ENCODE data around the gene KRTAP12-3. TPM values are rescaled to one million over a fixed set of nuclear protein-coding genes. Genes with fewer than 3 reads are reported as not detected.

Gene KRTAP12-3
- total and polyA plus RNA-seq, 9 donors: not detected

GRCh38 chr21:44615466-44615865, 42.3 kb upstream of the KRTAP12-3 start:
- peaks cover 7% of the 10 kb centered on the region for H3K9me3 ChIP-seq (replicated peaks; ENCODE audit: control insufficient read depth, low read depth, low read length)
- no peaks in the 10 kb centered on the region for H3K4me1 ChIP-seq (ENCODE audit: control insufficient read depth, insufficient read depth, low read length)
- H3K27me3 ChIP-seq (ENCODE audit: control insufficient read depth, insufficient read depth, low read length): peaks cover 11% of the 10 kb centered on the region
- WGBS (ENCODE audit: insufficient coverage): 83% methylated on average over 3 of the region's 8 CpGs
- no peaks in the 10 kb centered on the region for H3K36me3 ChIP-seq (ENCODE audit: control insufficient read depth, insufficient read depth, low read length)
- no peak for DNase-seq
- no peak overlapping the region for H3K27ac ChIP-seq (ENCODE audit: low read length)
- no peak overlapping the region for H3K4me3 ChIP-seq (ENCODE audit: low read length)

- Histone ChIP-seq H3K36me3 (ENCODE audit: control insufficient read depth, insufficient read depth, low read length) (no peaks in the 10 kb centered on the region), H3K27me3 (ENCODE audit: control insufficient read depth, insufficient read depth, low read length) (peaks cover 9% of the 10 kb centered on the region), H3K4me1 (ENCODE audit: control insufficient read depth, insufficient read depth, low read length) (no peaks in the 10 kb centered on the region), H3K4me3 (ENCODE audit: low read length) (no peak overlapping the region), H3K27ac (ENCODE audit: low read length) (no peak overlapping the region), H3K9me3 (replicated peaks; ENCODE audit: control insufficient read depth, low read depth, low read length) (peaks cover 4% of the 10 kb centered on the region)
- 75% methylated on average over 12 of the region's 17 CpGs for WGBS (ENCODE audit: insufficient coverage)
- DNase-seq: no peak
These were observed 41.7 kb upstream of the KRTAP12-3 start for GRCh38 chr21:44615911-44616590.

DNA sequence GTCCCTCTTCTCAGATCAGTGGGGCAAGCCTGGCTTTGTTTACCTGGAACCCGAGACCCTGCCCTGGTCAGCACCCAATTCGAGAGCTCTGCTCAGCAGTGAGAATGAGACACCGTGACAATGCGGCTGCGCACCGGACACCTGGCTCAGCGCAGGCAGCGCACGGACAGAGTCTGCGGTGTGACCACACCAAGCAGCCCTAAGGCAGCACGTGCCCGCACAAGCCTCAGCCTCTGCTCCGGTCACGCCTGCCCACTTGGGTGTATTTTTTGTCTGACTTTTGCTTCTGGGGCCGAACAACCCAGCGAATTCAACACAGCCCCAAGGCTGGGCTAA, 41.2 kb upstream of the KRTAP12-3 start:
- H3K27ac ChIP-seq (ENCODE audit: low read length): no peak overlapping the region
- 79% methylated on average over 16 of the region's 16 CpGs for WGBS (ENCODE audit: insufficient coverage)
- no peak for DNase-seq
- H3K9me3 ChIP-seq (replicated peaks; ENCODE audit: control insufficient read depth, low read depth, low read length): peaks cover 2% of the 10 kb centered on the region
- H3K27me3 ChIP-seq (ENCODE audit: control insufficient read depth, insufficient read depth, low read length): peaks cover 9% of the 10 kb centered on the region
- no peaks in the 10 kb centered on the region for H3K4me1 ChIP-seq (ENCODE audit: control insufficient read depth, insufficient read depth, low read length)
- H3K36me3 ChIP-seq (ENCODE audit: control insufficient read depth, insufficient read depth, low read length): no peaks in the 10 kb centered on the region
- H3K4me3 ChIP-seq (ENCODE audit: low read length): no peak overlapping the region

GRCh38 chr21:44617071-44617501, 40.6 kb upstream of the KRTAP12-3 start:
- H3K4me1 ChIP-seq (ENCODE audit: control insufficient read depth, insufficient read depth, low read length): no peaks in the 10 kb centered on the region
- H3K36me3 ChIP-seq (ENCODE audit: control insufficient read depth, insufficient read depth, low read length): no peaks in the 10 kb centered on the region
- 32% methylated on average over 7 of the region's 8 CpGs for WGBS (ENCODE audit: insufficient coverage)
- H3K27ac ChIP-seq (ENCODE audit: low read length): no peak overlapping the region
- H3K27me3 ChIP-seq (ENCODE audit: control insufficient read depth, insufficient read depth, low read length): peaks cover 9% of the 10 kb centered on the region
- no peak overlapping the region for H3K4me3 ChIP-seq (ENCODE audit: low read length)
- DNase-seq: no peak
- H3K9me3 ChIP-seq (replicated peaks; ENCODE audit: control insufficient read depth, low read depth, low read length): no peaks in the 10 kb centered on the region

DNA sequence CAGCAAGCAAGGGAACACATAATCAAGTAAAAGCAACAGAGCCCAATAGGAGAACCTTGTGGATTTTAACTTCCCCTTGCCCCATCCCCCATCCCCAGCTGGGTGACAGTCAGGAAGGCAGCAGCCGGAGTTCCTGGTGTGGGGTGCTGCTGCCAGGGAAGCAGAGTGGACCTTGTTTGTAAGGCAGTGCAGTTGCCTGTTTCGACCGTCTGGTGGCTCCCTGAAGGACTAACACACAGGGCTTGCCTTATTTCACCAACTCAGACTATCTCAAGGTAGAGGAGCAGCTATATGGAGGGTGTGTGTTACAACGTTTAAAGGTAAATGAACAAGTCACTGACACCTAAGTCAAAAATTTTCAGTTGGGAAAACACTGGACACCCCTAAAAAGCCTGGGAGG, 39.2 kb upstream of the KRTAP12-3 start:
- peaks cover 9% of the 10 kb centered on the region for H3K27me3 ChIP-seq (ENCODE audit: control insufficient read depth, insufficient read depth, low read length)
- H3K4me3 ChIP-seq (ENCODE audit: low read length): no peak overlapping the region
- peak; percentile 30 for DNase-seq
- no CpG with 5 or more reads among the region's 4 CpGs for WGBS (ENCODE audit: insufficient coverage)
- peaks cover 8% of the 10 kb centered on the region for H3K9me3 ChIP-seq (replicated peaks; ENCODE audit: control insufficient read depth, low read depth, low read length)
- no peaks in the 10 kb centered on the region for H3K4me1 ChIP-seq (ENCODE audit: control insufficient read depth, insufficient read depth, low read length)
- H3K27ac ChIP-seq (ENCODE audit: low read length): no peak overlapping the region
- H3K36me3 ChIP-seq (ENCODE audit: control insufficient read depth, insufficient read depth, low read length): no peaks in the 10 kb centered on the region

- Histone ChIP-seq H3K36me3 (ENCODE audit: control insufficient read depth, insufficient read depth, low read length) (no peaks in the 10 kb centered on the region), H3K27ac (ENCODE audit: low read length) (no peak overlapping the region), H3K4me3 (ENCODE audit: low read length) (no peak overlapping the region), H3K4me1 (ENCODE audit: control insufficient read depth, insufficient read depth, low read length) (no peaks in the 10 kb centered on the region), H3K27me3 (ENCODE audit: control insufficient read depth, insufficient read depth, low read length) (peaks cover 9% of the 10 kb centered on the region), H3K9me3 (replicated peaks; ENCODE audit: control insufficient read depth, low read depth, low read length) (peaks cover 8% of the 10 kb centered on the region)
- whole genome bisulfite sequencing (ENCODE audit: insufficient coverage): 89% methylated on average over 1 of the region's 3 CpGs
- DNase-seq: no peak
These were observed 38.8 kb upstream of the KRTAP12-3 start for GRCh38 chr21:44618909-44619308.

GRCh38 chr21:44619886-44620285, 37.8 kb upstream of the KRTAP12-3 start:
- no peak overlapping the region for H3K4me3 ChIP-seq (ENCODE audit: low read length)
- H3K36me3 ChIP-seq (ENCODE audit: control insufficient read depth, insufficient read depth, low read length): no peaks in the 10 kb centered on the region
- peaks cover 14% of the 10 kb centered on the region for H3K9me3 ChIP-seq (replicated peaks; ENCODE audit: control insufficient read depth, low read depth, low read length)
- H3K27me3 ChIP-seq (ENCODE audit: control insufficient read depth, insufficient read depth, low read length): peaks cover 9% of the 10 kb centered on the region
- no peak for DNase-seq
- H3K4me1 ChIP-seq (ENCODE audit: control insufficient read depth, insufficient read depth, low read length): no peaks in the 10 kb centered on the region
- WGBS (ENCODE audit: insufficient coverage): 83% methylated on average over 6 of the region's 6 CpGs
- H3K27ac ChIP-seq (ENCODE audit: low read length): no peak overlapping the region

DNA sequence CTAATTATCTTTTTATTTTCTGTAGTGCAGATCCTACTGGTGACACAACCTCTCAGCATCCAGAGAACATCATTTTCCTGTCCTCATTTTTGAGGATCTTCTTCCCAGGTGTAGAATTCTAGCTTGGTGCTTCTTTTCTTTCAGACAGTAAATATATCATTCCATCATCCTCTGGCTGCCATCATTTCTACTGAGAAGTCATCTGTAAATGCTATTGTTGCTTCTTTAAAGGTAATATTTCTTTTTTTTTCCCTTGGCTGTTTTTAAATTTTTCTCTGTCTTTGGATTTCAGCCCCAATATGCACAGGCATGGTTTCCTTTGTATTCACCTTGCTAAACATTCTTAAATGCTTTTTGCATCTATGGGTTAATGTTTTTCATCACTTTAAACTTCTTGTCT, 34.2 kb upstream of the KRTAP12-3 start:
- Histone ChIP-seq H3K27me3 (ENCODE audit: control insufficient read depth, insufficient read depth, low read length) (peaks cover 3% of the 10 kb centered on the region), H3K4me1 (ENCODE audit: control insufficient read depth, insufficient read depth, low read length) (peaks cover 2% of the 10 kb centered on the region), H3K27ac (ENCODE audit: low read length) (no peak overlapping the region), H3K36me3 (ENCODE audit: control insufficient read depth, insufficient read depth, low read length) (no peaks in the 10 kb centered on the region), H3K4me3 (ENCODE audit: low read length) (no peak overlapping the region), H3K9me3 (replicated peaks; ENCODE audit: control insufficient read depth, low read depth, low read length) (peaks cover 14% of the 10 kb centered on the region)
- DNase-seq: no peak

DNA sequence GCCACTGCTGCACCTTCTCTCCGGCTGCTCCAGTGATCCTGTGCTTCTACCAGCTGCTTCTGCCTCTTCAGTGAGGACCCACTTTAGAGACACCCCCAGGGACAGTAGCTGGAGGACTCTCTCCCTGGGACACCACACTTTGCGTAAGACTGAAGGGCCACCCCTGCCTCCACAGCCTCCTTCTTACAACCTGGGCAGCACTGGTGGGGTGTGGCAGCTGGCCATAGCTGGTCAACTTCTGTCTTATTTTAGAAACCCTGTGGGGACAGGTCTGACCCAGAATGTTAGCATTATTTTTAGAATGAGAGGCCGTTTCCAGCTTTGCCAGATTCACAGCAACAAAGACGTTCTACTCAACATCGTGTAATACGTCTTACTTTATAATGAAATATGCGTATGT, 32.0 kb upstream of the KRTAP12-3 start:
- peaks cover 6% of the 10 kb centered on the region for H3K27me3 ChIP-seq (ENCODE audit: control insufficient read depth, insufficient read depth, low read length)
- H3K4me1 ChIP-seq (ENCODE audit: control insufficient read depth, insufficient read depth, low read length): peaks cover 3% of the 10 kb centered on the region
- DNase-seq: no peak
- H3K9me3 ChIP-seq (replicated peaks; ENCODE audit: control insufficient read depth, low read depth, low read length): peaks cover 14% of the 10 kb centered on the region
- H3K4me3 ChIP-seq (ENCODE audit: low read length): no peak overlapping the region
- WGBS (ENCODE audit: insufficient coverage): no CpG with 5 or more reads among the region's 7 CpGs
- no peak overlapping the region for H3K27ac ChIP-seq (ENCODE audit: low read length)
- no peaks in the 10 kb centered on the region for H3K36me3 ChIP-seq (ENCODE audit: control insufficient read depth, insufficient read depth, low read length)

DNA sequence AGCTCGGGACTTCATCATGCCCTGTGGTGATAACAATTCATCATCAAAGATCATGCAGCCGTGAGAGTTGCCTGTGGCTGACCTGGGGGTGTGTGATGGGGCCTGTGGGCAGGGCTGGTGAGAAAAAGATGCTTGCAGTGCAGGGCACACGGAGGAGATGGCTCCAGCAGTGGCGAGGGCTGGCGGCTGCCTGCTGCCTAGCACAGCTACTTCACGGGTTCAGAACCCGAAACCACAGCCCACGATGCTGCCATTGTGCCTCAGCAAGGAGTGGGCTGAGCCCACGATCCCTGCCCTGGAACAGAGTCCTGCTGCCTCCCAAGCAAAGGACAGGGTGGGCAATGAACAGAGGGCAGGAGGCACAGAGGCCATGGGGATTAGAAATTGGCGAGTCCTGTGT, 31.5 kb upstream of the KRTAP12-3 start:
- WGBS (ENCODE audit: insufficient coverage): 81% methylated on average over 9 of the region's 10 CpGs
- Histone ChIP-seq H3K27ac (ENCODE audit: low read length) (no peak overlapping the region), H3K4me1 (ENCODE audit: control insufficient read depth, insufficient read depth, low read length) (peaks cover 3% of the 10 kb centered on the region), H3K36me3 (ENCODE audit: control insufficient read depth, insufficient read depth, low read length) (no peaks in the 10 kb centered on the region), H3K4me3 (ENCODE audit: low read length) (no peak overlapping the region), H3K9me3 (replicated peaks; ENCODE audit: control insufficient read depth, low read depth, low read length) (peaks cover 15% of the 10 kb centered on the region), H3K27me3 (ENCODE audit: control insufficient read depth, insufficient read depth, low read length) (peaks cover 6% of the 10 kb centered on the region)
- DNase-seq: no peak

- H3K4me3 ChIP-seq (ENCODE audit: low read length): no peak within 1 kb of the TSS
- no peak within 1 kb of the TSS for H3K27ac ChIP-seq (ENCODE audit: low read length)
- WGBS (ENCODE audit: insufficient coverage): 58% methylated on average over 5 of the region's 7 CpGs
- no peak for DNase-seq
- H3K9me3 ChIP-seq (replicated peaks; ENCODE audit: control insufficient read depth, low read depth, low read length): peaks cover 18% of the 10 kb centered on the region
- peaks cover 6% of the 10 kb centered on the region for H3K27me3 ChIP-seq (ENCODE audit: control insufficient read depth, insufficient read depth, low read length)
- H3K4me1 ChIP-seq (ENCODE audit: control insufficient read depth, insufficient read depth, low read length): peaks cover 3% of the 10 kb centered on the region
- no peaks in the 10 kb centered on the region for H3K36me3 ChIP-seq (ENCODE audit: control insufficient read depth, insufficient read depth, low read length)
These were observed 31.0 kb upstream of the KRTAP12-3 start, which contains the start of gene KRTAP10-9 for GRCh38 chr21:44626673-44627143. KRTAP10-9 (plus strand) TSS chr21:44627093; CDS start chr21:44627172, 79 bp downstream.

Measured in muscle of leg (tissue), 11 donors.